GM19193 (cell line): ENCODE measurements around the gene MUC2.

ENCODE experiments used
- POLR2A ChIP-seq: IDR thresholded peaks from 4 replicates; pipeline ENCODE4 v1.6.1; 2011; ENCODE audit not compliant: insufficient read depth, insufficient read length; ENCODE audit errors: extremely low read depth

The MUC2 gene

DNA sequence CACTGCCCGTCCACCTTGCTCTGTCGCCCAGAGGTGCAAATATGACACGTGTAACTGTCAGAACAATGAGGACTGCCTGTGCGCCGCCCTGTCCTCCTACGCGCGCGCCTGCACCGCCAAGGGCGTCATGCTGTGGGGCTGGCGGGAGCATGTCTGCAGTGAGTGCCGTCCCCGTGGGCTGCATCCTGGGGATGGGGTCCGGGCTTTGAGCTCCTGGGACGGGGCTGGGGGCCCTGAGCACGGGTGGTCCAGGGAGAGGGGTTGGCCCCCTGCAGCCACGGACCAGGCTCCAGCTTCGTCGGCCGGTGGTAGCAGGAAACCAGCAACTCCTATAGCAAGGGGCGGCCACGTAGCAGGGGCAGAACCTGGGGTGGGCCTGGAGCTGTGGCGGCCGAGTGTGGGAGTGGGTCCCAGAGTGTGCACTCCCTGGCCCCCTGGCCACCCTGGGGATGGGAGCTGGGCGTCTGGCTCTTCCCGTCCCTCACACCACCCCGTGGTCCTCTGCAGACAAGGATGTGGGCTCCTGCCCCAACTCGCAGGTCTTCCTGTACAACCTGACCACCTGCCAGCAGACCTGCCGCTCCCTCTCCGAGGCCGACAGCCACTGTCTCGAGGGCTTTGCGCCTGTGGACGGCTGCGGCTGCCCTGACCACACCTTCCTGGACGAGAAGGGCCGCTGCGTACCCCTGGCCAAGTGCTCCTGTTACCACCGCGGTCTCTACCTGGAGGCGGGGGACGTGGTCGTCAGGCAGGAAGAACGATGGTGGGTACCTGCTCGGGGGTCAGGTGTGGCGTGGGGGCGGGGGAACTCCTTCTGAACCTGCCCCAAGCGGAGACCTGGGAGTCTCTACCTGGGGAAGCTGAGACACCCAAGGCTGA, 10.1 kb downstream of the MUC2 start:
- TF ChIP-seq POLR2A: no peak

DNA sequence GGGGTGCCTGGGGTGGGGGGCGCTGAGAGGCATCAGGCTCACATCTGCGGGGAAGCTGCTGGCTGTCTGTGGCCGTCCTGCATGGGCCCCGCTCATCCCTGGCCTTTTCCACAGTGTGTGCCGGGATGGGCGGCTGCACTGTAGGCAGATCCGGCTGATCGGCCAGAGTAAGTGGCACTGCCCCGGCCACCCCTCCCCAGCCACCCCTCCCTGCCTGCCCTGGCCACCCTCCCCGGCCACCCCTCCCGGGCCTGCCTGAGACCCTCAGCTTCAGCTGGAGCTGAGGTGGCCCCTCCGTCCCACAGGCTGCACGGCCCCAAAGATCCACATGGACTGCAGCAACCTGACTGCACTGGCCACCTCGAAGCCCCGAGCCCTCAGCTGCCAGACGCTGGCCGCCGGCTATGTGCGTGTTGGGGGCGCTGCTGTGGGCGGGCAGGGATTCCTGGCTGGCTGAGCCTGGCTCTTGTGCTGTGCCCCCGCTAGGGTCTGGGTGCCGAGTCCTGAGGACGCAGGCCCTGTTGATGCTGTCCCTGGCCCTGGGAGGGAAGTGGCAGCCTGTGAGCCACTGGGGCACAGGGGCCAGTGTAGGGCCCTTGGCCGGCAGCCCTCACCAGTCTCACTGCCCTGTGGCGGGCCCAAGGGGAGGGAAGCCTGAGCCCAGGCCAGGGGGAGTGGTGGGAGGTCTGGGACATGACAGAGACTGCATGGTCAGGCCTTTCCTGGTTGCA, 10.9 kb downstream of the MUC2 start:
- no peak for TF ChIP-seq POLR2A

DNA sequence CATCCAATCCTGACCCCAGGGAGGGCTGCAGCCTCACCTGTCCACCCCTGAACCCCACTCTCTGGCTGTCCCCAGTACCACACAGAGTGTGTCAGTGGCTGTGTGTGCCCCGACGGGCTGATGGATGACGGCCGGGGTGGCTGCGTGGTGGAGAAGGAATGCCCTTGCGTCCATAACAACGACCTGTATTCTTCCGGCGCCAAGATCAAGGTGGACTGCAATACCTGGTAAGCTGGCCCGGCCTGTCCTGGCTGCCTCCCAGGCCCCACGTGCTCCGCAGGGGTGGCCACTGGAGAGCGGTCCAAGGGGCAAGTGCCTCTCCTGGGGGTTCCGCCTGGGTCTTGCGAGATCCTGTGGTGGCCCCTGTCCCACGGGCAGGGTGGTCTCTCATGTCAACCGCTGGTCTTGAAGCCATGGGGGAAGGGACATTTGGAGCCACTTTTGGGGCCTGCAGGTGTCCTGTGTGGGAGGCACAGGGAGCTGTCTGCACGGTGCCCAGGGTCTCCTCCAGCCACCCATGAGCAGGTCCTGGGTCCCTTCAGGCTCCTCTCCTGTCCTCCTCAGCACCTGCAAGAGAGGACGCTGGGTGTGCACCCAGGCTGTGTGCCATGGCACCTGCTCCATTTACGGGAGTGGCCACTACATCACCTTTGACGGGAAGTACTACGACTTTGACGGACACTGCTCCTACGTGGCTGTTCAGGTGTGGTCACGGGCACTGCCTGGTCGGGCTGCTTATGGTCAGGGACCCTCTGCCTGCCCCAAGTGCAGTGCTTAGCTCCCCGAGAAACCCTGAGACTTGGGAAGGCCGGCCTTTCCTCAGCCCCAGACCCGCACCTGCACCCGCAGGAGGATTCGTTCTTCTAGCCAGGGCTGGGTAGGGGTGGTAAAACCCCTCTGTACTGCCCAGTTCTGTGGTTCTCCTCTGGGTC, 11.8 kb downstream of the MUC2 start:
- TF ChIP-seq POLR2A: no peak

DNA sequence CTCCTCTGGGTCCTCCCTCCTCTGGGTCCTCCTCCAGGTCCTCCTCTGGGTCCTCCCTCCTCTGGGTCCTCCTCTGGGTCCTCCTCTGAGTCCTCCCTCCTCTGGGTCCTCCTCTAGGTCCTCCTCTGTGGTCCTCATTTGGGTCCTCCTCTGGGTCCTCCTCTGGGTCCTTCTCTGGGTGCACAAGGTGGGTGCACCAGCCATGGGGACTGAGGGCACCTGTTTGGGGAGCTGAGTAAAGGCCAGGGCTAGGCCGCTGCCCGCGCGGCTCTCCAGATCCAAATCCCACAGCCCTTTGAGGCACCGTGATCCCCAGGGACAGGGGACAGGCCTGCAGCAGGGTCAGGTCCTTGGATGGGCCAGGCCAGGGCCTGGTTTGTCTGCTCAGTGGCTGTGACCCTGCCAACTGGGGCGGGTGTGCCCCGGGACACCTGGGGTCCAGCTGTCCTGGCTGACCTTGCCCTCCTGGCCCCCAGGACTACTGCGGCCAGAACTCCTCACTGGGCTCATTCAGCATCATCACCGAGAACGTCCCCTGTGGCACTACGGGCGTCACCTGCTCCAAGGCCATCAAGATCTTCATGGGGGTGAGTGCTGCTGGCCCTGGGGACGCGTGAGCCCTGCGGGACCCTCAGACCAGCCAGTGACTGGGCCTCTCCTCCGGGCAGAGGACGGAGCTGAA, 12.7 kb downstream of the MUC2 start:
- no peak for TF ChIP-seq POLR2A

DNA sequence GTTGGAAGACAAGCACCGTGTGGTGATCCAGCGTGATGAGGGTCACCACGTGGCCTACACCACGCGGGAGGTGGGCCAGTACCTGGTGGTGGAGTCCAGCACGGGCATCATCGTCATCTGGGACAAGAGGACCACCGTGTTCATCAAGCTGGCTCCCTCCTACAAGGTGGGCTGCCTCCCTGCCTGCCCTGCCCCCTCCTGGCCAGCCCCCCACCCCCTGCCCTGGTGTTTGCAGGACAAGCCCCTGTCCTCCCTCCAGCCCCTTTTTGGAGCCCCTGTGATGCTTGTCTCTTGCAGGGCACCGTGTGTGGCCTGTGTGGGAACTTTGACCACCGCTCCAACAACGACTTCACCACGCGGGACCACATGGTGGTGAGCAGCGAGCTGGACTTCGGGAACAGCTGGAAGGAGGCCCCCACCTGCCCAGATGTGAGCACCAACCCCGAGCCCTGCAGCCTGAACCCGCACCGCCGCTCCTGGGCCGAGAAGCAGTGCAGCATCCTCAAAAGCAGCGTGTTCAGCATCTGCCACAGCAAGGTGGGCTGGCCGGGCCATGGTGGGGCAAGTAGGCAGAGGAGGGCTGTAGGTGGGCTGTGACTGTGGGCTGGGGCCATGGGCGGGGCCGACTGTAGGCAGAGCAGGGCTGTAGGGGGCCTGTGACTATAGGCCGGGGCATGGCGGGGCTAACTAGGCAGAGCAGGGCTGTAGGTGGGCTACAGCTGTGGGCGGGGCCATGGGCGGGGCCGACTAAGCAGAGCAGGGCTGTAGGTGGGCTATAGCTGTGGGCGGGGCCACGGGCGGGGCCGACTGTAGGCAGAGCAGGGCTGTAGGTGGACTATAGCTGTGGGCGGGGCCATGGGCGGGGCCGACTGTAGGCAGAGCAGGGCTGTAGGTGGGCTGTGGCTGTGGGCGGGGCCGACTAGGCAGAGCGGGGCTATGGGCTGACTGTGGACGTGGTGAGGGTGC, 13.6 kb downstream of the MUC2 start:
- no peak for TF ChIP-seq POLR2A

DNA sequence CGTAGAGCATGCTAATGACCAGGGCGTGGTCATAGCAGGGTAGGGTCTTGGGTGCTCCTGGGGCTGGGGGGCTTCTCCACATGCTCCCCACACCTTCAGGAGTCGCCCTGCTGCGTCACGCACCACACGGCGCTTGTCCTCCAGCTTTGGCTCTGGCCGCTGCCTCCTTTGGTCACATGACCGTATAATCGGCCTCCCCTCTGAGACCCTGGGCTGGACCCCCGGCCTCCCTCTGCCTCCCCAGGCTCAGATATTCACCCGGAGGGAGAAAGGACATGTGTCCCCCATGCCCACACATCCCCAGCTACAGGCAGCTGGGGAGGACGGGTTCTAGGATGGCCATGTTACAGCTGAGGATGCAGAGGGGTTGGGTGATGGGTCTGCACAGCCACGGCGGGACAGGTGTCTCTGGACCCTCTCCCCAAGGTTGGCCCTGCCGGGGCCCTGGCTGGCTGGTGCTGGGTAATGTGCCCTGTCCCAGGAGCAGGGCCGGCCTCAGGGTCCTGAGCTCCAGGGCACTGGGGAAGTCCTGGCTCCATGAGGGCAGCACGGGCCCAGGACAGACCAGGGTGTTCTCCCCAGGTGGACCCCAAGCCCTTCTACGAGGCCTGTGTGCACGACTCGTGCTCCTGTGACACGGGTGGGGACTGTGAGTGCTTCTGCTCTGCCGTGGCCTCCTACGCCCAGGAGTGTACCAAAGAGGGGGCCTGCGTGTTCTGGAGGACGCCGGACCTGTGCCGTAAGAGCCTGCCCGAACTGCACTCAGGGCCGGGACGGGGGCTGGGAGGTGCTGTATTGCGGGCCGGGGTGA, 14.5 kb downstream of the MUC2 start:
- TF ChIP-seq POLR2A: no peak

DNA sequence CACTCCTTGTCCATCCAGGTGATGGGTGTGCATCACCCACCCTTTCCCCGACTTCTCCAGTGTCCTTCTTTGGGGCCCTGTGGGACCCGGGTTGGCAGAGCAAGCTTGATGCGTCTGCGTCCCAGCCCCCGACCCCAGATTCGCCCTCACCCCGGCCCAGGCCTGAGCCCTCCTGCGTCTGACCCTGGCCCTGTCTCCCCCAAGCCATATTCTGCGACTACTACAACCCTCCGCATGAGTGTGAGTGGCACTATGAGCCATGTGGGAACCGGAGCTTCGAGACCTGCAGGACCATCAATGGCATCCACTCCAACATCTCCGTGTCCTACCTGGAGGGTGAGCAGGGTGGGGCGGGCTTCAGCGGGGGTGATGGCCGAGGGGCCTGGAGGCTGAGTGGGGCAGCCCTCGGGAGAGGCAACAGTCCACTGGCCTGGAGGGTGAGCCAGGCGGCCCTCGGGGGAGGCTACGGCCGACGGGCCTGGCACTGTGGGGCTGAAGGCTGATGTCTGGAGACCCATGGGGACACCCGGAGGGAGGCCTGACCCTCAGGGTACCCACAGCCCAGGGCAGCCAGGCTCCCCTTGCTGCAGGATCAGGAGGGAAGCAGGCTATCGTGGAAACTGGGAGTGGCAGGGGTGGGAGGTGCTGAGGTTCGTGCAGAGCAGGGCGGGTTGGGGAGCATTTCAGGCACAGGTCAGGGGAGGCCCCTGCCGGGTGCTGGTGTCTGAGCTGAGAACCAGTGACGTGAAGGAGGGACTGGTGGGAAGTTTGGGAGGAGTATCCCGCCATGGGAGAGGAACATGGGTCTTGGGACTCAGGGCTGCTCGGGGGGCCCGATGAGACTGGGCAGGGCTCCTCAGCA, 15.3 kb downstream of the MUC2 start:
- no peak for TF ChIP-seq POLR2A

DNA sequence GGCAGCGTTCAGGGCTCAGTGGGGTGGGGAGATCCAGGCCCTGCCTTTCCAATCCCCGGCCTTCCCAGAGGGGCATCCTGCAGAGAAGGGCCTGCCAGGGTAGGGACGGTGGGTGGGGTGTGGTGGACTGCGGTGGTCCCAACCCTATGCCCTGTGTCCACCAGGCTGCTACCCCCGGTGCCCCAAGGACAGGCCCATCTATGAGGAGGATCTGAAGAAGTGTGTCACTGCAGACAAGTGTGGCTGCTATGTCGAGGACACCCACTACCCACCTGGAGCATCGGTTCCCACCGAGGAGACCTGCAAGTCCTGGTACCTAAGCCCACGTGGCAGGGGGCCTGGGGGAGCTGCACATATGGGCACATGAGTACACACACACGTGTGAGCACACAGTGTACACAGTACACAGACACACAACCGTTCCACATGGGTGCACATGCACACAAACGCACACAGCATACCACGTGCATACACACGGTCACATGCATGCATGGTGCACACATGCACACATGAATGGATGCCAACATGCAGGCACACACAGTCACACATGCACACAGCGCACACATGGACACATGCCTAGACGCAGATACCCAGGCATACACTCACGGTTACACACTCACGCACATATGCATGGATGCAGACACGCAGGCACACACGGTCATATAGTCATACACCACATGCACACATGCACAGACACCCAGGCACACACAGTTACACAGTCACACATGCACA, 16.1 kb downstream of the MUC2 start:
- no peak for TF ChIP-seq POLR2A

DNA sequence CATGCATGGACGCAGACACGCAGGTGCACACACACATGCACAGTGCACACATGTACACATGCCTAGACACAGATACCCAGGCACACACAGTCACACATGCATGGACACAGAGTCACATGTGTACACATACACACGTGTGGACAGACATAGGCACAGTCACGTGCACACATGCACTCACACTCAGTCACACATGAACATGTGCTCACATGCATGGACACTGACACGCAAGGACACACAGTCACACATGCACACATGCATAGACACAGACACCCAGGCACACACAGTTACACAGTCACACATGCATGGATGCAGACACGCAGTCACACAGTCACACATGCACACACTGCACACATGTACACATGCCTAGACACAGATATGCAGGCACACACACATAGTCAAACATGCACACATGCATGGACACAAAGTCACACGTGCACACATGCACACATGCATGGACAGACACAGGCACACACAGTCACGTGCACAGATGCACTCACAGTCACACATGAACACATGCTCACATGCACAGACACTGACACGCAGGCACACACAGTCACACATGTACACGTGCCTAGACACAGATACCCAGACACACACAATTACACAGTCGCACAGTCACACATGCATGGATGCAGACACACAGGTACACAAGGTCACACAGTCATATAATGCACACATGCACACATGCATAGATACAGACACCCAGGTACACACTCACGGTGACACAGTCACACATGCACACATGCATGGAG, 16.8 kb downstream of the MUC2 start:
- TF ChIP-seq POLR2A: no peak

DNA sequence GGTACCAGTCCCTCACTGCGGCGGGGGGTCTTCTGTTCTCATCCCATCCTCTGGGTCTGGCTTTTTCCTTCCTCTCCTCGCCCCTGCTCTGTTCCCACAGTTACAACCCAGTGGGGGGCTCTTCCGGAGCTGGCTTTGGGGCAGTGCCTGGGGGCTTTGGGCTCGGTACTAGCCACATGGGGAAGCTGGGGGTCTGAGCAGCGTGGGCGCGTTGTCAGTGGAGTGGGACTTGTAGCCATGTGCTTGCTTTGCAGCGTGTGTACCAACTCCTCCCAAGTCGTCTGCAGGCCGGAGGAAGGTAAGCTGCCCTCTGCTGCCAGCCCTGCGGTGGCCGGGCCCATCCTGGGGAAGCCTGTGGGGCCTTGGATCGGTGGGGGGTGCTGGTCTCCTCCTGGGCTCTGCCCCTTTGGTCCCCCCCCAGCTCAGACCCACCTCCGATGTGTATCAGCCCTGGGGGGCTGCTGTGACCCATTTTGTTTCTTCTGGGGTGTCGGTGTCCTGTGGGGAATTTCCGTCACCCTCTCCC, 17.5 kb downstream of the MUC2 start:
- no peak for TF ChIP-seq POLR2A
